Measurements from ENCODE around the gene ARID1B. TPM values are rescaled to one million over a fixed set of nuclear protein-coding genes. Genes with fewer than 3 reads are reported as not detected.

ARID1B gene
- total and polyA plus RNA-seq, 10 of the 15 experiments (the other 5 are each of a cell fraction or from before 2014, with no cell fraction given), result 24.7 to 133 (median 54.6) TPM

DNA sequence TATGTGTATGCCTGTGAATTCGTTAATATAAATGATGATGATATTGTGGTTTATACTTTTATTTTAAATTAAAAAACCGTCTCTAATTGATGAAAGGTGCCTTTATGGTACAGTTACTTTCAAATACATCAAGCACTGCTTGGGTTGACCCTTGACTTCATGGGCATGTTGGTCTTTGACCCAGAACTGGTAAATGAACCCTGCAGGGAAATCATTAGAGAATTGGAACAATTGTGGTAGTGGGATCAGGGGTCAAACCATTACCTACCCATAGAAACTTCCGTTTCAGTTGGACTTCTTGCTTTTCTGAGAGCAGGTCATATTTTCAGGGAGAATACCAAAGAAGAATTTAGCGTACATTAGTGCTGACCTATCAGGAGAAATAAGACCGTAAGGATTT, 288.2 kb downstream of the ARID1B start:
- Histone ChIP-seq H2AFZ (ENCODE audit: control insufficient read depth, low read depth, low read length) (no peak overlapping the region), H4K20me1 (ENCODE audit: control insufficient read depth, insufficient read depth) (peaks cover 12% of the 10 kb centered on the region; the same call in 1 of the 2 replicates), H3K9me3 (replicated peaks; ENCODE audit: control insufficient read depth, insufficient read depth, low read length) (no peaks in the 10 kb centered on the region), H3K27me3 (replicated peaks in 1 of 2; ENCODE audit: control insufficient read depth in 2 of 2, insufficient read depth in 2 of 2, low read length in 1 of 2) (no peaks in the 10 kb centered on the region), H3K9ac (ENCODE audit: control insufficient read depth, insufficient read depth, low read length) (no peak overlapping the region), H3K4me1 (ENCODE audit: control insufficient read depth, insufficient read depth, low read length) (peaks cover 19% of the 10 kb centered on the region), H3K79me2 (ENCODE audit: control insufficient read depth, insufficient read depth, low read length) (peaks cover 8% of the 10 kb centered on the region), H3K4me2 (ENCODE audit: control insufficient read depth, insufficient read depth) (no peak overlapping the region), H3K4me3 (no peak overlapping the region), H3K36me3 (ENCODE audit: control insufficient read depth in 2 of 2, insufficient read depth in 2 of 2, low read length in 1 of 2) (peaks cover 0 to 2% of the 10 kb centered on the region in 2 experiments; a peak in 2 of 4 replicates), H3K27ac (ENCODE audit: control insufficient read depth, insufficient read depth) (no peak overlapping the region)
- ATAC-seq, result no peak
- no peak for DNase-seq (ENCODE audit: low read depth, low spot score)
- no TSS peak for BruUV-seq (replicated peaks)
- WGBS (ENCODE audit: insufficient coverage, insufficient replicate concordance, low lambda C conversion rate, missing lambda C conversion rate), result over 99% methylated on average over 5 of the region's 5 CpGs
- in situ Hi-C loops (cut with MboI), result no loop called here
- RAD21 ChIA-PET (ENCODE audit: unreplicated experiment), result no interaction called here
- SMC1A ChIA-PET (ENCODE audit: uncharacterized antibody, unreplicated experiment), result no interaction called here
- POLR2A ChIA-PET, result no interaction called here
- FAIRE-seq, result no peak
- CTCF ChIA-PET, result no interaction called here
- TF ChIP-seq TARDBP (IDR thresholded peaks at IDR 0.05; ENCODE audit: borderline replicate concordance) (no peak), MAX (IDR thresholded peaks at IDR 0.05; ENCODE audit: low read depth, low read length) (no peak), SRF (IDR thresholded peaks at IDR 0.05; ENCODE audit: low read depth in 2 of 2, low read length in 2 of 2) (no peak), SIX5 (IDR thresholded peaks at IDR 0.05; ENCODE audit: low read depth, low read length, severe bottlenecking) (no peak), ATF2 (IDR thresholded peaks at IDR 0.05; ENCODE audit: low read length) (no peak), BACH1 (IDR thresholded peaks at IDR 0.05; ENCODE audit: borderline replicate concordance) (no peak)
- intact Hi-C loops (cut with micrococcal nuclease; ENCODE audit: unreplicated experiment), result loop anchor here (5.0 kb wide), 1 partner anchor 37 kb away; no protein-coding TSS in a partner anchor

Data from GM12878 (cell line).